K562 (cell line): ENCODE measurements around the gene LAIR1. TPM values are rescaled to one million over a fixed set of nuclear protein-coding genes. Genes with fewer than 3 reads are reported as not detected.
A peak's percentile ranks its signal among the peaks of the same experiment; 100 is the strongest.

Experiments
- ATAC-seq: fragments of 200-7000 bp; cut with Tn5 transposase; 3 replicates; pipeline ENCODE4 v1.9.1; 2020; ENCODE audit warnings: moderate library complexity
- BruUV-seq: library from RNA; stranded (reverse); fragments of 400-500 nt; replicated peaks from 2 replicates; lab custom pipeline; 2021; lab: Mats Ljungman, UMichigan
- CTCF ChIA-PET: fragments of 300-600 bp; formaldehyde crosslinking; extraction: SDS; loops from one replicate; lab custom pipeline; 2021; ENCODE audit warnings: low intra/inter-chr PET ratio; lab: Yijun Ruan, JAX
- POLR2A ChIA-PET: fragments of 300-600, 350-650 bp; sonication (Branson Sonifier 250); formaldehyde crosslinking; extraction: SDS; loops from one replicate; lab custom pipeline; 2021; ENCODE audit warnings: antibody characterized with exemption, inconsistent platforms; lab: Yijun Ruan, JAX
- DNase-seq, 4 experiments: peaks; one replicate each; pipeline versions ENCODE4 v3.0.0 to v3.0.0-alpha.2; 2011 to 2018; ENCODE audit warnings: low spot score in 3 of 4, mixed read lengths in 3 of 4; ENCODE audit errors: extremely low read depth in 1 of 4
- FAIRE-seq: peaks from 2 replicates; lab custom pipeline; 2011; peaks lifted over from hg19 to GRCh38; lab: Jason Lieb, UNC
- H2AFZ ChIP-seq: 2 replicates; pipeline ENCODE4 v1.6.0; 2011; ENCODE audit warnings: low read depth, low read length, control low read depth, inconsistent platforms
- H3K27ac ChIP-seq: fragments of 200-600 bp; 3 replicates; pipeline ENCODE4 v1.8.0; 2011; ENCODE audit warnings: low read depth, mild to moderate bottlenecking, control low read depth, inconsistent platforms, low read length, moderate library complexity, mixed read lengths; ENCODE audit errors: extremely low read depth
- H3K27me3 ChIP-seq, 2 experiments: fragments of 300-600 bp in 1 of 2; 2 replicates in 1 of 2; 3 replicates in 1 of 2; pipeline versions ENCODE4 v1.6.0 to v1.8.0; 2011; ENCODE audit warnings: inconsistent platforms in 2 of 2, low read length in 2 of 2, mild to moderate bottlenecking in 1 of 2, mixed read lengths in 1 of 2, moderate library complexity in 1 of 2; ENCODE audit not compliant: control insufficient read depth in 2 of 2, insufficient read depth in 2 of 2
- H3K36me3 ChIP-seq: fragments of 300-600 bp; 3 replicates; pipeline ENCODE4 v1.8.0; 2011; ENCODE audit warnings: mild to moderate bottlenecking, low read length, inconsistent platforms; ENCODE audit not compliant: control insufficient read depth, insufficient read depth
- H3K4me1 ChIP-seq, 2 experiments: fragments of 200-600 bp in 1 of 2; replicated peaks in 1 of 2; 2 replicates in 1 of 2; 3 replicates in 1 of 2; pipeline versions ENCODE4 v1.5.1 to v1.8.0; 2011; ENCODE audit warnings: inconsistent platforms in 2 of 2, low read length in 2 of 2, mild to moderate bottlenecking in 1 of 2, mixed read lengths in 1 of 2, moderate library complexity in 1 of 2; ENCODE audit not compliant: control insufficient read depth in 2 of 2, insufficient read depth in 2 of 2
- H3K4me2 ChIP-seq: 2 replicates; pipeline ENCODE4 v1.6.1; 2011; ENCODE audit warnings: low read length, control low read depth, inconsistent platforms, mixed read lengths; ENCODE audit not compliant: insufficient read depth
- H3K4me3 ChIP-seq: fragments of 200-600 bp; sonication (generic), shearing (Covaris generic); 2 replicates; pipeline ENCODE4 v1.5.1; 2016; ENCODE audit warnings: control low read depth, inconsistent platforms
- H3K79me2 ChIP-seq: fragments of 200-600 bp; 3 replicates; pipeline ENCODE4 v1.8.0; 2011; ENCODE audit warnings: low read length, inconsistent platforms; ENCODE audit not compliant: control insufficient read depth, insufficient read depth
- H3K9ac ChIP-seq, 2 experiments: 2 replicates each; pipeline versions ENCODE4 v1.6.0 to v1.6.1; 2011; ENCODE audit warnings: low read depth in 2 of 2, low read length in 2 of 2, control low read depth in 1 of 2, inconsistent platforms in 1 of 2, mild to moderate bottlenecking in 1 of 2, mixed read lengths in 1 of 2; ENCODE audit not compliant: insufficient read depth in 1 of 2
- H3K9me1 ChIP-seq: one replicate; pipeline ENCODE4 v1.6.0; 2011; ENCODE audit warnings: inconsistent platforms, mild to moderate bottlenecking, low read length, moderate library complexity; ENCODE audit not compliant: control insufficient read depth, insufficient read depth
- H3K9me3 ChIP-seq: replicated peaks from 2 replicates; pipeline ENCODE4 v1.5.1; 2011; ENCODE audit warnings: low read depth, low read length, inconsistent platforms; ENCODE audit not compliant: control insufficient read depth, insufficient read depth
- H4K20me1 ChIP-seq: replicated peaks from 2 replicates; pipeline ENCODE4 v1.6.1; 2011; ENCODE audit warnings: low read length, inconsistent platforms, mixed read lengths; ENCODE audit not compliant: control insufficient read depth, insufficient read depth
- FOS ChIP-seq: IDR thresholded peaks from 3 replicates; pipeline ENCODE4 v1.6.1; 2011; ENCODE audit not compliant: insufficient read length; ENCODE audit errors: extremely low read depth
- GABPB2 ChIP-seq: fragments of 250-450 bp; sonication (Bioruptor Pico); conservative IDR thresholded peaks from 2 replicates; pipeline ENCODE4 v1.5.1; 2021; ENCODE audit warnings: mild to moderate bottlenecking
- GATAD2B ChIP-seq: fragments of 450-650 bp; IDR thresholded peaks from 2 replicates; pipeline ENCODE4 v1.6.1; 2017; ENCODE audit warnings: mild to moderate bottlenecking, borderline replicate concordance
- SUPT5H ChIP-seq: fragments of 450-650 bp; IDR thresholded peaks from 2 replicates; pipeline ENCODE4 v1.6.1; 2016
- ZKSCAN8 ChIP-seq: fragments of 200-800 bp; sonication (Bioruptor generic); IDR thresholded peaks from 2 replicates; pipeline ENCODE4 v1.6.1; 2016; ENCODE audit warnings: missing genetic modification characterization, missing compliant biosample characterization
- WGBS: fragments of 100-300 bp; shearing (Covaris generic); methylation state at CpG from one replicate; pipeline ENCODE4 v1.1.6; 2016; ENCODE audit warnings: low coverage, mixed read lengths; ENCODE audit not compliant: insufficient coverage; ENCODE audit errors: missing lambda C conversion rate; 5-methylcytosine and 5-hydroxymethylcytosine counted together
- in situ Hi-C: fragments of 300-500 bp; cut with MboI; formaldehyde crosslinking; loops from 4 replicates; pipeline ENCODE4 v1.15.0; 2018; ENCODE audit warnings: inconsistent platforms, mixed read lengths
- intact Hi-C: fragments of 100-400 bp; cut with micrococcal nuclease; formaldehyde crosslinking; loops from 2 replicates; pipeline ENCODE4 v1.14.2; 2022
- polyA plus RNA-seq, 8 experiments: library from polyadenylated mRNA; depleted of rRNA in 4 of 8; stranded (reverse) in 5 of 8; unstranded in 3 of 8; fragments of >200 nt; fragmentation: Nextera tagmentation in 2 of 8; fragmentation: Illumina TruSeq in 1 of 8; extraction: Ambion mirVana in 2 of 8; extraction: Trizol in 1 of 8; gene quantifications; 2 replicates each; pipeline versions ENCODE4 v1.2.1 to v1.2.3, GENCODE V29; 2011 to 2014; ENCODE audit warnings: inconsistent platforms in 1 of 8, missing spikeins in 1 of 8
- total RNA-seq, 7 experiments: library from RNA; depleted of rRNA in 6 of 7; stranded (reverse); fragments of >200 nt in 6 of 7; fragmentation: Illumina TruSeq in 2 of 7; extraction: Trizol in 2 of 7; gene quantifications; 2 replicates each; pipeline versions ENCODE4 v1.2.1 to v1.2.3, GENCODE V29; 2011 to 2021; ENCODE audit warnings: low replicate concordance in 1 of 7

LAIR1 gene
- total and polyA plus RNA-seq, 9 of the 15 experiments (the other 6 are each of a cell fraction or from before 2014, with no cell fraction given): 0.12 to 0.54 (median 0.24) TPM; not detected in 6

- WGBS: 5% methylated on average over 11 of the region's 12 CpGs
- Histone ChIP-seq H3K27me3 (peaks cover 6 to 51% of the 10 kb centered on the region in 2 experiments; a peak in 4 of 5 replicates), H3K79me2 (no peaks in the 10 kb centered on the region), H3K9me3 (no peaks in the 10 kb centered on the region), H3K9ac (no peak overlapping the region), H3K36me3 (no peaks in the 10 kb centered on the region), H2AFZ (no peak overlapping the region), H3K4me2 (no peak overlapping the region), H3K4me1 (peaks cover 0 to 3% of the 10 kb centered on the region in 2 experiments; a peak in 2 of 5 replicates), H4K20me1 (no peaks in the 10 kb centered on the region), H3K27ac (no peak overlapping the region), H3K9me1 (no peaks in the 10 kb centered on the region), H3K4me3 (no peak overlapping the region)
- no peak for DNase-seq
- ChIA-PET CTCF (no interaction called here), POLR2A (no interaction called here)
- no peak for FAIRE-seq
- in situ Hi-C loops (no loop called here), intact Hi-C loops (no loop called here)
- ATAC-seq: no peak
- no TSS peak for BruUV-seq
- peak; percentile 99 for TF ChIP-seq ZKSCAN8 (CRISPR knock-in tag)
- no peak for TF ChIP-seq GABPB2 (CRISPR knock-in tag)
Observed at GRCh38 chr19:54356444-54357056, 8.2 kb downstream of the LAIR1 start.

DNA sequence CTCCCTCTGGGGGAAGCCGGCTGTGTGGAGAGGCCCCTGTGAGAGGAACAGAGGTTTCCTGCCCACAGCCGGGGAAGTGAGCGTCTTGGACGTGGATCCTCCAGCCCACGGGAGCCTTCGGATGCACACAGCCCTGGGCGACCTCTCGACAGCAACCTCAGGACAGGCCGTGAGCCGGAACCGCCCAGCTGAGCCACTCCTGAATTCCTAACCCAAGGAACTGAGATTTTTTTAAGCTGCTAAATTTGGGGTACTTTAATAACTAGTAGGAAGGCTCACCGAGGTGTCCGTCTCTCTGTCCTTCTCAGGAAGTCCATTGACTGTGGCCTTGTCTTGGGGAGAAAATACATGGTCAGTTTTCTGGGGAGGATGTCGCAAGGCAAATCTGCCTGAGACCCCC, 9.1 kb downstream of the LAIR1 start:
- Histone ChIP-seq H3K9ac (no peak overlapping the region), H3K4me2 (no peak overlapping the region), H3K27ac (no peak overlapping the region), H3K9me3 (no peaks in the 10 kb centered on the region), H3K9me1 (no peaks in the 10 kb centered on the region), H4K20me1 (no peaks in the 10 kb centered on the region), H3K27me3 (peaks cover 8 to 44% of the 10 kb centered on the region in 2 experiments; a peak in 4 of 5 replicates), H3K79me2 (no peaks in the 10 kb centered on the region), H2AFZ (no peak overlapping the region), H3K4me3 (no peak overlapping the region), H3K36me3 (no peaks in the 10 kb centered on the region), H3K4me1 (peaks cover 0 to 3% of the 10 kb centered on the region in 2 experiments; a peak in 2 of 5 replicates)
- WGBS: 4% methylated on average over 13 of the region's 14 CpGs
- DNase-seq (no peak), ATAC-seq (no peak), FAIRE-seq (no peak)
- intact Hi-C loops: loop anchor here (2.0 kb wide), 1 partner anchor 31 kb away; no protein-coding TSS in a partner anchor
- BruUV-seq: no TSS peak
- CTCF ChIA-PET: no interaction called here
- TF ChIP-seq FOS (no peak), GATAD2B (no peak), SUPT5H (no peak)
- POLR2A ChIA-PET: no interaction called here
- in situ Hi-C loops: no loop called here
